ENCODE measurements around the gene CCDC183.

DNA sequence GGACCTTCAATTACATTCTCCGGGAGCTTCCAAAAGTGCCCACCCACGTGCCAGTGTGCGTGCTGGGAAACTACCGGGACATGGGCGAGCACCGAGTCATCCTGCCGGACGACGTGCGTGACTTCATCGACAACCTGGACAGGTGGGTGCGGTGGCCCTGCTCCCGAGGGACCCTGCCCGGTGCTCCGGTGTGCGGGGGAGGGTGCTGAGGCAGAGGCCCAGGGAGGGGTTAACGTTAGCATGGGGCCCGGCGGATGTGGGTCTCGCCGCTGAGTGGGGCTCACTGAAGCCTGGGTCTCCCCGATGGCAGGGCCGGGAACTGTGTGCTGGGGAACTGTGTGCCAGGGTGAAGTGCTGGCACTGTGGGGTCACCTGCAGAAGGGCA lies 35.6 kb downstream of the CCDC183 start:
- TF ChIP-seq, protein P1, sequence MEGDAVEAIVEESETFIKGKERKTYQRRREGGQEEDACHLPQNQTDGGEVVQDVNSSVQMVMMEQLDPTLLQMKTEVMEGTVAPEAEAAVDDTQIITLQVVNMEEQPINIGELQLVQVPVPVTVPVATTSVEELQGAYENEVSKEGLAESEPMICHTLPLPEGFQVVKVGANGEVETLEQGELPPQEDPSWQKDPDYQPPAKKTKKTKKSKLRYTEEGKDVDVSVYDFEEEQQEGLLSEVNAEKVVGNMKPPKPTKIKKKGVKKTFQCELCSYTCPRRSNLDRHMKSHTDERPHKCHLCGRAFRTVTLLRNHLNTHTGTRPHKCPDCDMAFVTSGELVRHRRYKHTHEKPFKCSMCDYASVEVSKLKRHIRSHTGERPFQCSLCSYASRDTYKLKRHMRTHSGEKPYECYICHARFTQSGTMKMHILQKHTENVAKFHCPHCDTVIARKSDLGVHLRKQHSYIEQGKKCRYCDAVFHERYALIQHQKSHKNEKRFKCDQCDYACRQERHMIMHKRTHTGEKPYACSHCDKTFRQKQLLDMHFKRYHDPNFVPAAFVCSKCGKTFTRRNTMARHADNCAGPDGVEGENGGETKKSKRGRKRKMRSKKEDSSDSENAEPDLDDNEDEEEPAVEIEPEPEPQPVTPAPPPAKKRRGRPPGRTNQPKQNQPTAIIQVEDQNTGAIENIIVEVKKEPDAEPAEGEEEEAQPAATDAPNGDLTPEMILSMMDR (IDR thresholded peaks at IDR 0.05; ENCODE audit: low read depth, low read length, poor library complexity, severe bottlenecking): no peak
- no peak for TF ChIP-seq EZH2phosphoT487 (IDR thresholded peaks at IDR 0.05; ENCODE audit: borderline replicate concordance, low read length)

All from DOHH2 (cell line).